Hematopoietic multipotent progenitor cell treated with erythropoietin and hydrocortisone succinate and interleukin-3 and kit ligand, for 17 days (in vitro differentiated cells): ENCODE measurements around the gene MRPL1.
"Not testable (repeated sequence)": the region's sequence is repeated elsewhere in the genome, so short reads cannot be mapped to it uniquely, and the experiment has no call there.

ENCODE experiments used
- DNase-seq: peaks from one replicate; pipeline ENCODE4 v3.0.0-alpha.2; 2015; ENCODE audit warnings: low spot score

Gene MRPL1

GRCh38 chr4:77982900-77983540 lies 120.4 kb downstream of the MRPL1 start:
- not testable (repeated sequence) for DNase-seq

- DNase-seq: not testable (repeated sequence)
Observed at GRCh38 chr4:77983612-77984311, 121.1 kb downstream of the MRPL1 start.

GRCh38 chr4:77989968-77990367 lies 127.3 kb downstream of the MRPL1 start:
- DNase-seq: no peak

- no peak for DNase-seq
Observed at GRCh38 chr4:77990456-77990855, 127.8 kb downstream of the MRPL1 start.

GRCh38 chr4:77990904-77991358 lies 128.3 kb downstream of the MRPL1 start:
- no peak for DNase-seq

DNA sequence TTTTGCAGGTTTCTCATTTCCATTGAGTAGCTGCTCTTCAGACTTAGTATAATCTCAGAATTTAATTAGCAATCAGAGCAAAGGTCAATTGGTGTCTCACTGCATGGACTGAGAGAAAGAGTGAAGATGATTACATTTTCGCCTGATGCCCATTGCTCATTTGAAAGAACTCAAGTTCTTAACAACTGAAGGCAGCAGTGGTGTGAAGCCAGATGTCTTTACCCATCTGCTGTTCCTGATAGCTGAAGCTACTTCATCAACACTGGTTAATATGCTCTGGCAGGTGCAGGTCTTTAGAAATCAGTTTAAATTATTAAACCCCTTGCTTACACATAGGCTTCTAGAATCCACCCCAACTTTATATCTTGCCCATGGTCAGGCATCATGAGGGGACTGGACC lies 130.0 kb downstream of the MRPL1 start:
- no peak for DNase-seq

DNA sequence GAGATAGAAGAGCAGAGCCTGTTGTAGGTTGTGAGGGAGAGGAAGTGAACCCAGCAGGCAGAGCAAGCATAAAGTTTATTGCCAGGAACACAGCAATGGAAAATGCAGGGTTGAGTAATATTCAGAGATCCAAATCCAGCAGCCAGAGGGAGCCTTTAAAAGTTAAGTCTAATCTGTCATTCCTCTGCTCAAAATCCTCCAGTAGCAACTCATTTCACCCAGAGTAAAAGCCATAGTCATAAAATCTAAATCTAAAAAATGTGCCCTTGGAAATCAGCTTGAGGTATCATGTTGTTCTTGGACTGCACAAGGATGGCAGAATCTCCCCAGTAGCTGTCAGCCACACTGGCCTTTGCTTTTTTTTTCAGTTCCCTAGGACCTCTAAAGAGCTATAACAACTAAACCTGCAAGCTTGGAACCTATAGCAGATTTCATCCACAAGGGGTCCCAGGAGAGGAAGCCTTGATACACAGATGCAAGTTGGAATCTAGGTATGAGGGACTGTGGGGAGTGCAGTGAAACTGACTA lies 131.6 kb downstream of the MRPL1 start:
- DNase-seq: no peak

DNA sequence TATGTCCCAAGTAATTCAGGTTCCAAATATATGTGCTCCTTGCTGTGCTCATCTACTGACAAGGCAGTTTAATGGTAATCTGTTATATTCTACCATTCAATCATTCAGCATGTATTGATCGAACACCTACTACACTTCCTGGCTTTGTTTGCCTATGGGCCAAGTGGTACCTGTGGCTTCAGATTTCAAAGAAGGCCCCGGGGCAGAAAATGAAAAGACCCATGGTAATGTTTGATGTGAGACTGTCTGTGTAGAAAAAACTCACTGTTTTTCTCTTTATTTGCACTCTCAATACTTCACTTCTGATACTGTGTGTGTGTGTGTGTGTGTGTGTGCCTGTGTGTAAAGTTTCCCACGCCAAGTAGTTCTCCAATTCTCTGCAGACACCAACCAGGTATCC lies 133.4 kb downstream of the MRPL1 start:
- no peak for DNase-seq

DNA sequence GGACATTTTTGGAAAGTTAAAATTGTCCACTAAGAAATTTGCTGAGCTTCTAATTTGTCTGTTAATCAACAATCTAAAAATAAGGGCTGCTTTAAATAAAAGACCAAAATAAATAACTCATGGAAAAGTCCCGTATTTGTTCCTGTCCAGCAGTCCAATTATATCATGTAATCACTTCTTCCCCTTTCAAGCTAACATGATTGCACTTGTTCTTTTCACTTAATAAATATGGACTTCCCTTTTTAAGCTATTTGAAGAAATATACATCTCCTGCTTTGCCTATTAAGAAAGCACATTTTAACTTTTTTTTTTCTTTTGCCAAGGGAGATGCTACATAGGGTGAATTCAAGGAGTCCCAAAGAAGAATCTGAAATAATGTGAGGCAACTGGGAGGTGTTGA lies 138.9 kb downstream of the MRPL1 start:
- no peak for DNase-seq

DNA sequence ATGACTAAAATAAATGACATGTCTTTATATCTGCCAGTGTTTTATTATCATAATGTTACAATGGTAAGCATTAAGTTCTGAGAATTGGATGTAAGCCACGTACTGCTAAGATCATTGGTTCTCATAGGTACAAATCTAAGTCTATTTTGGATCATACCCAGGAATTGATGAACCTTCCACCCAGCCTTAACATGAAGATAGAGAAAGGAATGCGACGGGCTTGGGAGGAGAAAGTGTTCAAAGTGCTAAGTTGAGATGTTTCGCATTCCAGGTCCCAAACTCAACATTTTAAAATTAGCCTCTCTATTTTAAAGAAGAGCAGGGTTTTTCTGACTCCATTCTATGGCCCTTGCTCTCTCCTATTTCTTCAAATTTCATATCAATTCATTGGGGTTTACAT lies 139.6 kb downstream of the MRPL1 start:
- DNase-seq: no peak
